H1 (cell line): ENCODE measurements around the gene CTAGE4.

ENCODE experiments used
- ASH2L ChIP-seq: fragments of 200-600, 300-600 bp; sonication (generic); IDR thresholded peaks from one replicate; pipeline ENCODE4 v1.7.1; 2017; ENCODE audit warnings: low read length
- CTCF ChIP-seq, 3 experiments: IDR thresholded peaks; 1 replicate in 2 of 3; 2 replicates in 1 of 3; pipeline versions ENCODE4 v1.5.1 to v1.6.1; 2011; ENCODE audit warnings: low read length in 3 of 3, mild to moderate bottlenecking in 3 of 3, inconsistent platforms in 2 of 3, low read depth in 1 of 3, moderate library complexity in 1 of 3; ENCODE audit not compliant: insufficient read depth in 1 of 3; ENCODE audit errors: control extremely low read depth in 1 of 3
- EGR1 ChIP-seq: IDR thresholded peaks from 2 replicates; pipeline ENCODE4 v1.6.1; 2011; ENCODE audit warnings: low read depth, low read length, borderline replicate concordance
- EZH2 ChIP-seq: fragments of 200-600 bp; sonication (generic); IDR thresholded peaks from 2 replicates; pipeline ENCODE4 v1.7.1; 2012; ENCODE audit warnings: low read depth, mild to moderate bottlenecking, moderate library complexity, low read length, inconsistent platforms; ENCODE audit not compliant: severe bottlenecking
- GABPA ChIP-seq: IDR thresholded peaks from 2 replicates; pipeline ENCODE4 v1.6.1; 2011; ENCODE audit warnings: mild to moderate bottlenecking, low read length, moderate library complexity, borderline replicate concordance; ENCODE audit not compliant: insufficient read depth
- JUN ChIP-seq: IDR thresholded peaks from 2 replicates; pipeline ENCODE4 v1.6.1; 2011; ENCODE audit warnings: low read depth, mild to moderate bottlenecking, improper control_type of control experiment, low read length
- POLR2A ChIP-seq, 2 experiments: IDR thresholded peaks; 1 replicate in 1 of 2; 2 replicates in 1 of 2; pipeline ENCODE4 v1.6.1; 2011; ENCODE audit warnings: low read depth in 2 of 2, low read length in 2 of 2, mild to moderate bottlenecking in 2 of 2; ENCODE audit errors: control extremely low read depth in 1 of 2
- RFX5 ChIP-seq: IDR thresholded peaks from 2 replicates; pipeline ENCODE4 v1.6.1; 2011; ENCODE audit warnings: low read depth, low read length, improper control_type of control experiment, borderline replicate concordance
- TAF7 ChIP-seq: optimal IDR thresholded peaks from 2 replicates; pipeline ENCODE3; 2011; ENCODE audit warnings: low read depth, mild to moderate bottlenecking, inconsistent platforms, low read length, moderate library complexity, borderline replicate concordance

DNA sequence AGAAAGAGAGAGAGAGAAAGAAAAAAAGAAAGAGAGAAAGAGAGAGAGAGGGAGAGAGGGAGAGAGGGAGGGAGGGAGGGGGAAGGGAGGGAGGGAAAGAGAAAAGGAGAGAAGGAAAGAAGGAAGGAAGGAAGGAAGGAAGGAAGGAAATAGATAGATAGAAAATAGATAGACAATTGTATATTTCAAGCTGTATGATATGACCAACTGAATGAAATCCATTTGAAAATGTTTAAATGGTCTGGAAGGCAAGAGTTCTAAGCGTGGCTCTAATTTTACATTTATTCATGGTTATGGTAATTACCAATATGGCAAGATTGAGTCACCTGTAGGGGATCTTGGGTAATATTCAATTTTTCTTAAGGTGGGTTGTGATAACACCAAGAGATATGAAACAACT is 24.4 kb upstream of the CTAGE4 start:
- TF ChIP-seq CTCF (IDR thresholded peaks at IDR 0.05; ENCODE audit: control extremely low read depth in 1 of 3, insufficient read depth in 1 of 3, low read depth in 1 of 3, low read length in 3 of 3): no peak
- no peak for TF ChIP-seq ASH2L
- no peak for TF ChIP-seq RFX5
- TF ChIP-seq POLR2A (IDR thresholded peaks at IDR 0.05; ENCODE audit: control extremely low read depth in 1 of 2, low read depth in 2 of 2, low read length in 2 of 2): no peak
- no peak for TF ChIP-seq EGR1
- TF ChIP-seq EZH2: no peak
- TF ChIP-seq JUN: no peak
- TF ChIP-seq GABPA: no peak
- TF ChIP-seq TAF7: no peak
